Activated naive CD4-positive, alpha-beta T cell treated with anti-CD3 and anti-CD28 coated beads, Interleukin-2, amount 50 U/mL, for 24 hours (primary cell): Measurements from ENCODE around the gene BRD3OS.

ENCODE experiments used
- H3K27ac Mint-ChIP-seq: one replicate; pipeline ENCODE4 v1.8.0; 2021; ENCODE audit warnings: mild to moderate bottlenecking, mixed read lengths
- H3K27me3 Mint-ChIP-seq: one replicate; pipeline ENCODE4 v1.8.0; 2021; ENCODE audit warnings: mixed read lengths
- H3K36me3 Mint-ChIP-seq: one replicate; pipeline ENCODE4 v1.8.0; 2021; ENCODE audit warnings: mixed read lengths
- H3K4me1 Mint-ChIP-seq: one replicate; pipeline ENCODE4 v1.8.0; 2021; ENCODE audit warnings: mixed read lengths
- H3K4me3 Mint-ChIP-seq: one replicate; pipeline ENCODE4 v1.8.0; 2021; ENCODE audit warnings: mild to moderate bottlenecking, mixed read lengths
- H3K9me3 Mint-ChIP-seq: one replicate; pipeline ENCODE4 v1.8.0; 2021; ENCODE audit warnings: mixed read lengths

The BRD3OS gene

DNA sequence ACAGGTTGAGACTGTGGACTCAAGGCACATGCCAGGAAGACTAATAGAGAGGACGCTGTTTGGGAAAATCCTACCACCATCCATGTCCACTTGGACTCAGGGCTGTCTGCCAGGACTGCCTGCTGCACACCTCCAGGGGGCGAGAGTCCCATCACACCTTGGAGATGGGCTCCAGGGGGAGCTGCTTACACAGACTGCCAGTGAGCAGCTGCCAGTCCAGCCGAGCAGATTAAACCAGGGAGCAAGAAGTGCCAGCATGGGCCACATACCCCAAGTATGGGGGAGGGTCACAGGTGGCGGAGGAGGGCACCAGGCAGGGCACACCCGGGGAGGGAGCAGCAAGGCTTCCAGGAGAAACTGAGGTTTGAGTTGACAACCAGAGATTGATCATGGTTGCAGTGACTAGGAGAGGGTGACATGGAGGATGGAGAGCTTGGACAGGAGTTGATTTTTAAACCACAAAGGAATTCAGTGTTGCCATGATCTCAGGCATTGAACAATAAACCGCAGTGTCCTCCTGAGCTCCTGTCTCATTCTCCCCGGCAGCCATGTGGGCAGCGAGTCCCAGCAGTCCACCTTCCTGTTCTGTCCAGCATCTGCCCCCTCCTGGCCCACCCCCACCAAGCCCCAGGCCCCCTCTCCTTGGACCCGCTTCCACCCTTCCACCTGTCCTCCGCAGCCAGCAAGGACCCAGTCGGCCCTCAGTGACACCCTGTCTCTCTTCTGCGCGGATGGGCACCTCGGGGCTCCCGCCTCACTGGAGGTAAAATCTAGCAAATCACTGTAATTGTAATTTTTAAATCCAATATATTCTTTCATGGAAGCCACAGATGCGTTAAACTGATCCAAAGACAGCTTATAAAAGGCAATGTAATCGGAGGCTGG lies 30.0 kb upstream of the BRD3OS start:
- no peaks in the 10 kb centered on the region for H3K9me3 Mint-ChIP-seq
- H3K36me3 Mint-ChIP-seq, result no peaks in the 10 kb centered on the region
- peaks cover 2% of the 10 kb centered on the region for H3K27me3 Mint-ChIP-seq
- no peak overlapping the region for H3K4me3 Mint-ChIP-seq
- no peak overlapping the region for H3K27ac Mint-ChIP-seq
- peaks cover 3% of the 10 kb centered on the region for H3K4me1 Mint-ChIP-seq

DNA sequence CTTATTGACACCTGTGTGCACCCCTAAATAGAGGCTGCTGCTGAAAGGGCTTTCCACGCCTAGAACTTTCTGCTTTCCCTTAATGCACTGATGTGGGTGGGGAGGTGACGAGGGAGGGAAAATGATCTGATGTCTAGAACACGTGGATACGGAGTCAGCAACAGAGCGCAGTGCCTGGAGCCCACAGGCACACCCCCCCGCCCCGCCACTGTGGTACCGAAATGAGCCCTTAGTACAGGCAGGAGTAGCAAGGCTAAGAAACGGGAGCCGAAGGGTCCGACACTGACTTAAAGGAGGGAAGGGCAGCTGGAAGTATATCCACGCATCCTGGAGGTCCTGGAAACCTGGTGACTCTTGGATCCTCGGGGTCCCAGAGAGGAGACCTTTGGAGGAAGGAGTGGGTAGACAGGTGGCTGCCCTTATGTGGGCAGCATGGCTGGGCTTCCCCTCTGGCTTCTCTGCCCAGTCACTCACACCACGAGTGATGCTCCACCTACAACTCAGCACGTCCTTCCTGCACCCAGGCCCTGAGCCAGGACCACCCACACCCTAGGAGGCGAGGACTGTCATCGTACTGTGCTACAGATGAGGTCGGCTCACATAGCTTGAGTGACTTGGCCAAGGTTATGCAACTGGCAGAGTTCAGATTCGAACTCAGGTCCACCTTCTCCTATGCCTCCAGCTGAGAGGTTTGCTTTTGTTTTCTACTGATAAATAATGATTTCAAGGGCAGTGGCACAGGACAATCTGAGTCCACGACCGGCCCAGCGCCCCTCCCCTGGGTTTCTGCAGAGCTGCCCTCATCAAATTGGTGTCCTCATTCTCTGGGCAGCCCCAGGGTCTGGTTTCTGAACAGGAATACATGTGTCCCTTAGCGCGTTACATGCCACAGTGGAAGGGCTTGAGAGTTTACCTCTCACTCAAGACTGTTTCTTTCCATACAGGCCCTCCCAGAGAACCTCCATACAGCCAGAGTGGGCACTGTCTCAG lies 28.5 kb upstream of the BRD3OS start:
- peak overlapping the region; percentile 24 for H3K27ac Mint-ChIP-seq
- H3K4me3 Mint-ChIP-seq, result no peak overlapping the region
- H3K4me1 Mint-ChIP-seq, result peaks cover 3% of the 10 kb centered on the region
- H3K27me3 Mint-ChIP-seq, result no peaks in the 10 kb centered on the region
- no peaks in the 10 kb centered on the region for H3K9me3 Mint-ChIP-seq
- no peaks in the 10 kb centered on the region for H3K36me3 Mint-ChIP-seq

DNA sequence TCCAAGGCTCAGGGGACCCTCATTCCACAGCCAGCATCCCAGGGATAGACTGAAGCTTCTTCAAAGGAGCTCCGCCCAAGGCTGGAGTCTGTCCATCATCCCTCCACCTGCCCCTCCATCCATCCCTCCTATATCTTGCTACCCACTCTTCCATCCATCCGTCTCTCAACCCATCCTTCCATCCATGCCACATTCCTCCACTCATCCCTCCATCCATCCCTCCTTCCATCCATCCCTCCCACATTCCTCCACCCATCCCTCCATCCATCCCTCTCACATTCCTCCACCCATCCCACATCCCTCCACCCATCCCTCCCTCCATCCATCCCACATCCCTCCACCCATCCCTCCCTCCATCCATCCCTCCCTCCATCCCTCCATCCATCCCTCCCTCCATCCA lies 27.7 kb upstream of the BRD3OS start:
- Mint-ChIP-seq H3K9me3 (no peaks in the 10 kb centered on the region), H3K27me3 (no peaks in the 10 kb centered on the region), H3K36me3 (no peaks in the 10 kb centered on the region), H3K4me3 (no peak overlapping the region), H3K27ac (no peak overlapping the region), H3K4me1 (peaks cover 3% of the 10 kb centered on the region)

DNA sequence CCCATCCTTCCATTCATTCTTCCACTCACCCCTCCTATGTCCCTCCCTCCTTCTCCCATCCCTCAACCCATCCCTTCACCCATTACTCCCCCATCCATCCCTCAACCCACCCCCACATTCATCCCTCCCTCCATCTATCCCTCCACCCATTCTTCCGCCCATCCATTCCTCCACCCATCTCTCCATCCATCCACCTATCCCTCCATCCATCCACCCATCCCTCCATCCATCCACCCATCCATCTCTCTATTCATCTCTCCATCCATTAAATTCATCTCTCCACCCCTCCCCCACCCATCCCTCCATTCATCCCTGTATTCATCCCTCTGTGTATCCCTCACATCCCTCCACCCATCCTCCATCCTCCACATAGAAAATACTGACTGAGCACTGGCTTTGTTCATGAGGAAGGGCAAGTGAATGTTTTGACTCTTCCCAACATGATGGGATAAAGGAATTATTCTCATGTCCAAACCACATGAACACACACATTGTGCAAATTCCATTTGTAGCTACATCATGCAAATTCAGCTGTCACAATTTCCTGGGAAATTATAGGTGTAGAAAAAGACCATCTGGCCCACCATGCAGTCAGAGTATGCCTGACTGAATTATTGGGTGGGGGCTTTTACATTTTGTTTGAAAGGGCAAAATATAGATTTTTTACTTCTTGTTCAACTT lies 26.2 kb upstream of the BRD3OS start:
- Mint-ChIP-seq H3K27me3 (no peaks in the 10 kb centered on the region), H3K4me3 (no peak overlapping the region), H3K4me1 (peaks cover 3% of the 10 kb centered on the region), H3K9me3 (no peaks in the 10 kb centered on the region), H3K27ac (no peak overlapping the region), H3K36me3 (no peaks in the 10 kb centered on the region)

GRCh38 chr9:133999851-134000265 lies 25.4 kb upstream of the BRD3OS start:
- H3K36me3 Mint-ChIP-seq, result no peaks in the 10 kb centered on the region
- H3K9me3 Mint-ChIP-seq, result no peaks in the 10 kb centered on the region
- H3K4me3 Mint-ChIP-seq, result no peak overlapping the region

DNA sequence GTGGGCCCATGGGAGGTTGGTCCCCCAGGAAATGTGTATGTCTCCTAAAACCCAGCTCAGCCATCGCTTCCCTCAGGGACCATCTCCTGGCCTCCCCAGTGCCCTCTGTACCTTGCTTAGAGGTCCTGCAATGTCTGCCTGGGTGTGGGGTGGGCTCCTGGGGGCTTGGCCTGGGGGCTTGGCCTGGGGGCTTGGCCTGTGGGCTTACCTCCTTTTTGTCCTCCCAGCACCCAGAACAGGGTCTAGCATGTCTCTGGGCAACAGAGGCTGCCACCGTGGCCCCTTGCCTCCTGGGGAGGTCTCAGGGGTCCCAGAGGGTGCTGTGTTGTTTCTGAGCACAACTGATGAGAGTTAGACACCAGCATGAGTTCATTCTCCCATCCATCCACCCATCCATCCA lies 22.5 kb upstream of the BRD3OS start:
- Mint-ChIP-seq H3K9me3 (no peaks in the 10 kb centered on the region), H3K27ac (no peak overlapping the region), H3K27me3 (no peaks in the 10 kb centered on the region), H3K4me3 (no peak overlapping the region), H3K36me3 (no peaks in the 10 kb centered on the region), H3K4me1 (no peaks in the 10 kb centered on the region)

More at GRCh38 chr9:133999851-134000265, 25.4 kb upstream of the BRD3OS start:
- Mint-ChIP-seq H3K27me3 (no peaks in the 10 kb centered on the region), H3K27ac (no peak overlapping the region), H3K4me1 (no peaks in the 10 kb centered on the region)

DNA sequence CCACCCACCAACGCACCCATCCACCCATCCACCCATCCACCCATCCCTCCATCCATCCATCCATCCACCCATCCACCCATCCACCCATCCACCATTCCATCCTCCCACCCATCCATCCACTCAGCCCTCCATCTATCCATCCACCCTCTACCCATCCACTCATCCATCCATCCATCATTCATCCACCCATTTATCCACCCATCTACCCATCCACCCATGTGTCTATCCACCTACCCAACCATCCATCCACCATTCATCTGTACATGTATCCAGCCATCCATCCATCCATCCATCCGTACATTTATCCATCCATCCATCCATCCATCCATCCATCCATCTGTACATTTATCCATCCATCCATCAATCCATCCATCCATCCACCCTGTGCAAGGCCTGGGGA lies 22.0 kb upstream of the BRD3OS start:
- Mint-ChIP-seq H3K36me3 (no peaks in the 10 kb centered on the region), H3K4me1 (no peaks in the 10 kb centered on the region), H3K9me3 (no peaks in the 10 kb centered on the region), H3K27ac (no peak overlapping the region), H3K27me3 (no peaks in the 10 kb centered on the region), H3K4me3 (no peak overlapping the region)

- H3K27ac Mint-ChIP-seq, result no peak overlapping the region
- no peaks in the 10 kb centered on the region for H3K27me3 Mint-ChIP-seq
- H3K36me3 Mint-ChIP-seq, result no peaks in the 10 kb centered on the region
- no peaks in the 10 kb centered on the region for H3K9me3 Mint-ChIP-seq
- no peaks in the 10 kb centered on the region for H3K4me1 Mint-ChIP-seq
- no peak overlapping the region for H3K4me3 Mint-ChIP-seq
Measured at GRCh38 chr9:134004131-134004873, 21.0 kb upstream of the BRD3OS start.

DNA sequence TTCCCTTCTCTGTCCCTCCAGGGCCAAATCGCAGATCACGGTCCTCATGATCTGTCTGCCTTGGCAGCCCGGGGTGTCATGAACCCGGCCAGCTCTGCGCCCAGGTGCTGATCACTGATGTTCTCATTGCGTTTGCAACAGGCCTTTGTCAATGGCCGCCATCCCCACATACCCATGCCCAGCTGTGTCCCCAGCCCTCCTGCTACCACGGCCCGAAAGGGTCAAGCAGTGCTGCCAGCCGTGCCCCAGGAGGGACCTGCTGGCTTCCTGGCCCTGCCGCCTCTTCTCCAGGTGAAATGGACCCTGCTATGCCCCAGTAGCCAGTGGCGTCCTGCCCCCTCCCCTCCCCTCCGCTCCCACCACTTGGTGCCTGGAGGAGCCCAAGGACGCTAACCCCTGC lies 20.4 kb upstream of the BRD3OS start:
- Mint-ChIP-seq H3K4me1 (no peaks in the 10 kb centered on the region), H3K27ac (no peak overlapping the region), H3K9me3 (no peaks in the 10 kb centered on the region), H3K4me3 (no peak overlapping the region), H3K36me3 (no peaks in the 10 kb centered on the region), H3K27me3 (no peaks in the 10 kb centered on the region)

GRCh38 chr9:134005381-134005780 lies 19.9 kb upstream of the BRD3OS start:
- H3K4me1 Mint-ChIP-seq, result no peaks in the 10 kb centered on the region
- H3K27me3 Mint-ChIP-seq, result no peaks in the 10 kb centered on the region
- H3K9me3 Mint-ChIP-seq, result no peaks in the 10 kb centered on the region
- H3K36me3 Mint-ChIP-seq, result no peaks in the 10 kb centered on the region
- no peak overlapping the region for H3K27ac Mint-ChIP-seq
- H3K4me3 Mint-ChIP-seq, result no peak overlapping the region

GRCh38 chr9:134007150-134007549 lies 18.1 kb upstream of the BRD3OS start:
- no peak overlapping the region for H3K4me3 Mint-ChIP-seq
- H3K9me3 Mint-ChIP-seq, result no peaks in the 10 kb centered on the region
- no peaks in the 10 kb centered on the region for H3K36me3 Mint-ChIP-seq
- H3K4me1 Mint-ChIP-seq, result no peaks in the 10 kb centered on the region
- no peaks in the 10 kb centered on the region for H3K27me3 Mint-ChIP-seq
- H3K27ac Mint-ChIP-seq, result no peak overlapping the region

- Mint-ChIP-seq H3K4me3 (no peak overlapping the region), H3K36me3 (no peaks in the 10 kb centered on the region), H3K27me3 (no peaks in the 10 kb centered on the region), H3K27ac (no peak overlapping the region), H3K4me1 (no peaks in the 10 kb centered on the region), H3K9me3 (no peaks in the 10 kb centered on the region)
Measured at GRCh38 chr9:134007571-134007970, 17.7 kb upstream of the BRD3OS start.

DNA sequence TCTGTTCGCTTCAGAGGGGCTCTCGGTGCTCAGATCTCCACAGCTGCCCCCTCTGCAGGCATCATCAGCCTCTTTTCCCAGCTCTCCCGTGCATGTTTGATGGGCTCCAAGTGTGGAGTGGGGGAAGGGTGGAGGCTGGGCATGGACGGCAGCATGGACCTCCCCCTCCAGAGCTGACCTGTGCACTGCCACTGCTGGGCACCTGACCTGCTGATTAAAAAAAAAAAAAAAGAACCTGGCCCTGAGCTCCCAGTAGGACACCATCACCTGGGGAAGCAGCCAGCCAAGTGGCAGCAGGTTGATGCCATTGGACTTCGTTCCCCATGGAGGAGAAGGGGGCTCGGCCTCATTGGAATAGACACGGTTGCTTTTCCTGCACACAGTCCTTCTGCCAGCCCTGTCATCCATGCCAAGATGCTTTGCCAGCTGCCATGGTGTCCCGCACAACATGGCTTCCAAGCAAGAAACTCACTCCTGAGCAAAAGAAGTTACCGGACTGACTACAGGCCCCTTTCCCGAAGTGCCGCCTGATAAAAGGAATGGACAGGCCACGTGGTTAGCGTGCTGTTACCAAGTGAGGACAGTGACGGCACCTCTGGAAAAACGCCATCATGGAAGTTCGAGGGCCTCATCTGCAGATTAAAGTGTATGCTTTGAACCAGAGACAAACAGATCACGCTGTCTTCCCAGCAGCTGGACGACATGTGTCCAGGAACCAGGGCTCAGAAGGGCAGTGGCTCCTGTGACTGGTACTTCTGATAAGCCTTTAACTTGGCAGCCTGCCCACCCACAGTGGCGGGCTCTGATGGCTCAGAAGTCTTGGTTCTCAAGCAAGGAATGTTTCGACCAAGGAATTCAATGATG lies 14.7 kb upstream of the BRD3OS start:
- Mint-ChIP-seq H3K27me3 (no peaks in the 10 kb centered on the region), H3K36me3 (no peaks in the 10 kb centered on the region)

GRCh38 chr9:134011401-134011800 lies 13.9 kb upstream of the BRD3OS start:
- no peak overlapping the region for H3K27ac Mint-ChIP-seq
- no peaks in the 10 kb centered on the region for H3K27me3 Mint-ChIP-seq
- H3K36me3 Mint-ChIP-seq, result no peaks in the 10 kb centered on the region
- H3K4me1 Mint-ChIP-seq, result no peaks in the 10 kb centered on the region
- no peaks in the 10 kb centered on the region for H3K9me3 Mint-ChIP-seq
- H3K4me3 Mint-ChIP-seq, result no peak overlapping the region

More for the DNA sequence above, 14.7 kb upstream of the BRD3OS start:
- H3K9me3 Mint-ChIP-seq, result no peaks in the 10 kb centered on the region
- no peak overlapping the region for H3K4me3 Mint-ChIP-seq
- H3K27ac Mint-ChIP-seq, result no peak overlapping the region
- H3K4me1 Mint-ChIP-seq, result no peaks in the 10 kb centered on the region
